ENCODE measurements around the gene INTS1. TPM values are rescaled to one million over a fixed set of nuclear protein-coding genes. Genes with fewer than 3 reads are reported as not detected.
A peak's percentile ranks its signal among the peaks of the same experiment; 100 is the strongest.
"Not testable (repeated sequence)": the region's sequence is repeated elsewhere in the genome, so short reads cannot be mapped to it uniquely, and the experiment has no call there.

INTS1 gene
- total RNA-seq, 1 donor, result 53.1 TPM

DNA sequence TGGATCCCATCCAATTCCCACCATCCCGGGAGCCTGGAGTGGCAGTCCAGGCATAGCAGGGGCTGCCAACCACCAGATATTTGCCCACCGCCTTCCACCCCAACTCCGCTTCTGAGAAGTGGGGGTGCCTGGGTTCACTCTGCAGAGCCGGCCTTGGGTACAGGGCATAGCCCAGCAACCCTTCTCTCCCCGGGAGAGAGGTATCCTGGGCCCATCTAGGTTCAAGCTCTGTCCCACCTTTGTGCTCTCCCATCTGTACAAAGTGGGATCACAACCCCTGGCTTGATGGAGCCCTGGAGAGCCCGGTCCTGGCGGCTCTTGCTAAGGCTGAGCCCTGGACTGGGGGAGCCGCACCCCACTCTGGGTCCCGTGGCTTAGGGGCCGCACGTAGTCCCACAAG is 57.1 kb downstream of the INTS1 start:
- no peak for DNase-seq (ENCODE audit: low read depth)
- no peak for TF ChIP-seq CTCF (IDR thresholded peaks at IDR 0.05; ENCODE audit: insufficient read depth, low read length)
- H3K4me3 ChIP-seq (ENCODE audit: low read depth, low read length), result no peak overlapping the region

DNA sequence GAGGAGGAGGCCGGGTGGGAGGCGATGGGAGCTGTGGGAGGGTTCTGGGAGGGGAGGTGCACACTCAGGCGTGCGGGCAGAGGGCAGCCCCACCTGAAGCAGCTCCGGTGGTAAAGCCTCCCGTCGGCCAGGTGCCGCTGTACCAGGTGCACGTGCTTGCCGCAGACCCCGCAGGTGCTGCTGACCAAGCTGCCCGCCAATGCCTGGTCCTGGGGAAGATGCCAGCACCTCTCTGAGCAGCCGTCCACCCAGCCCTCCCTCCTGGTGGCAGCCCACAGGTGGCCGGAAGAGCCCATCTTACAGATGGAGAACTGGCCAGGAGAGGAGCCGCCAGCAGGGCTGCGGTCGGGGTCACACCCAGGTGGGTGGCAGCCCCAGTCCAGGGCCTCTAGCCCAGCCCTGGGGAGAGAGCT is 57.6 kb downstream of the INTS1 start:
- H3K4me3 ChIP-seq (ENCODE audit: low read depth, low read length), result no peak overlapping the region
- DNase-seq (ENCODE audit: low read depth), result no peak
- no peak for TF ChIP-seq CTCF (IDR thresholded peaks at IDR 0.05; ENCODE audit: insufficient read depth, low read length)

DNA sequence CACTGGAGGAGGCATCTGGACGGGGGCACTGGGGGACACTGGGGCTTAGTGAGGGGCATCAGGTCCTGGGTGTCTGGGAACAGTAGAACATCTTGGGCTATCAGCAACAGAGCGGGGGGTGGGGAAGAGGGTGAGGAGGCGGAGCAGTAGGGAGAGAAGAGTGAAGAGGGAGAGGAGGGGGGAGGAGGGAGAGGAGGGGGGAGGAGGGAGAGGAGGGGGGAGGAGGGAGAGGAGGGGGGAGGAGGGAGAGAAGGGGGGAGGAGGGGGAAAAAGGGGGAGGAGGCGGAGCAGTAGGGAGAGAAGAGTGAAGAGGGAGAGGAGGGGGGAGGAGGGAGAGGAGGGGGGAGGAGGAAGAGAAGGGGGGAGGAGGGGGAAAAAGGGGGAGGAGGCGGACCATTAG is 58.2 kb downstream of the INTS1 start:
- peak; percentile 62 for DNase-seq (ENCODE audit: low read depth)
- H3K4me3 ChIP-seq (ENCODE audit: low read depth, low read length), result not testable (repeated sequence)

DNA sequence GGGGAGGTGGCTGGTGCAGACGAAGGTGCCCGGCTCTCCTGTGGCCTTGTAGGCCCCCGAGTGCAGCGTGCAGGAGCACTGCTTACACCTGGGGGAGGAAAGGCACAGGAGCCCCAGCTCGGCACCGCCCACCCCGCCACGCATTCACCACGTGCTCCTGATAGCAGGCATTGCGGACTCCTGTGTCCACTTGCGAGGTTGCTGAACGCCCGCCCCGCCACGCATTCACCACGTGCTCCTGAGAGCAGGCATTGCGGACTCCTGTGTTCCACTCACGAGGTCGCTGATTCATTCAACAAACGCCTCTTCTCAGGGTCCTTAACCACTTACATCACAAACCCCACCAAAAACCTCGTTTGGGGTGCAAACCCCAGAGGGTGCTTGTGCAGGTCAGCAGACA is 58.8 kb downstream of the INTS1 start:
- DNase-seq (ENCODE audit: low read depth), result no peak
- TF ChIP-seq CTCF (IDR thresholded peaks at IDR 0.05; ENCODE audit: insufficient read depth, low read length), result no peak
- H3K4me3 ChIP-seq (ENCODE audit: low read depth, low read length), result no peak overlapping the region

GRCh38 chr7:1444925-1445322 is 59.3 kb downstream of the INTS1 start:
- H3K4me3 ChIP-seq (ENCODE audit: low read depth, low read length), result no peak overlapping the region
- TF ChIP-seq CTCF (IDR thresholded peaks at IDR 0.05; ENCODE audit: insufficient read depth, low read length), result no peak
- DNase-seq (ENCODE audit: low read depth), result no peak

GRCh38 chr7:1444214-1444924 is 59.8 kb downstream of the INTS1 start:
- no peak for TF ChIP-seq CTCF (IDR thresholded peaks at IDR 0.05; ENCODE audit: insufficient read depth, low read length)
- H3K4me3 ChIP-seq (ENCODE audit: low read depth, low read length), result no peak overlapping the region
- no peak for DNase-seq (ENCODE audit: low read depth)

GRCh38 chr7:1443587-1444200 is 60.5 kb downstream of the INTS1 start:
- not testable (repeated sequence) for DNase-seq (ENCODE audit: low read depth); H3K4me3 ChIP-seq (ENCODE audit: low read depth, low read length)
